Measurements from ENCODE around the gene PFDN4. TPM values are rescaled to one million over a fixed set of nuclear protein-coding genes. Genes with fewer than 3 reads are reported as not detected.

PFDN4 gene
- total and polyA plus RNA-seq, 2 of the 13 experiments (the other 11 are each of a cell fraction or from before 2014, with no cell fraction given) = 59.8 to 227 TPM

DNA sequence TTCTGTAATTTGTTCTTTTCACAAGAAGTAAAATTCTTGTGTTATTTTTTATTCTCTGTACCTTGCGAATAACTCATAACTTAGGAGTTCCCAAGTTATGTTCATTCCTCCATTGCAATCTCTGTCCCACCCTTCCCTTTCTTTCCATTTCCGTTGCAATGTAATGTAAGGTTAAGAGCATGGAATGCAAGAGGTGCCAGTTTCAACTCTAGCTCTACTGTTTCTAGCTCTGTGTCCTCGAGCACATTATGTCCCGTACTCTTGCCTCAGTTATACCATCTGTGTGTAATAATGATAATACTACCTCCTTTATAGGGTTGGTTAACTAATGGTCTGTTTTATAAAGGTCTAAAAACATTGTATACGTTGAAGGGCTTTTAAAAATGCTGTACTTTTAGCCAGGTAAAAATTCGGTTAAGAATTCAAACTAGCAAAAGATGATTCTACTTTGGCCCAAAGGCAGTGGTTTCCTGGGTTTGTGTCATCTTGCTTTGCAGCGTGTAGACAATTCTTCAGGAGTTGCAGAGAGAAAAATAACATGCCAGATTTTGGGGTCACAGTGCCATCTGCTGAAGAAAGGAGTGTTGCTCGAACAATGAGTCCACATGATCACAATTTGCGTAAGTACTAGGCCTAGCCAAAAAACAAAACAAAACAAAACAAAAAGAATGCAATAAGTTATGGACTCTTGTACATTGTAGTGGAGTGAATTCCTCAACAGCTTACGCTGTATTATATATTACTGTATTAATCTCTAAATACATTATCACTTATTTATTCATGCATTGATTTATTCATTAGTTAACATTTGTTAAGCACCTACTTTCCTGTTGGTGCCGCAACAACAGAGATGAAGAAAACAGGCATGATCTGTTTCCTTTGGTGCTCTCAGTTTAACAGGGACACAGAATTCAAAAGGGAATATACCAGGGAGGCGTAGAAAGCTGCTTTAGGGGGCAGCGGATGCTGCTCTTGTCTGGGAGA, 10.0 kb upstream of the PFDN4 start (continued):
- TF ChIP-seq, protein P1, sequence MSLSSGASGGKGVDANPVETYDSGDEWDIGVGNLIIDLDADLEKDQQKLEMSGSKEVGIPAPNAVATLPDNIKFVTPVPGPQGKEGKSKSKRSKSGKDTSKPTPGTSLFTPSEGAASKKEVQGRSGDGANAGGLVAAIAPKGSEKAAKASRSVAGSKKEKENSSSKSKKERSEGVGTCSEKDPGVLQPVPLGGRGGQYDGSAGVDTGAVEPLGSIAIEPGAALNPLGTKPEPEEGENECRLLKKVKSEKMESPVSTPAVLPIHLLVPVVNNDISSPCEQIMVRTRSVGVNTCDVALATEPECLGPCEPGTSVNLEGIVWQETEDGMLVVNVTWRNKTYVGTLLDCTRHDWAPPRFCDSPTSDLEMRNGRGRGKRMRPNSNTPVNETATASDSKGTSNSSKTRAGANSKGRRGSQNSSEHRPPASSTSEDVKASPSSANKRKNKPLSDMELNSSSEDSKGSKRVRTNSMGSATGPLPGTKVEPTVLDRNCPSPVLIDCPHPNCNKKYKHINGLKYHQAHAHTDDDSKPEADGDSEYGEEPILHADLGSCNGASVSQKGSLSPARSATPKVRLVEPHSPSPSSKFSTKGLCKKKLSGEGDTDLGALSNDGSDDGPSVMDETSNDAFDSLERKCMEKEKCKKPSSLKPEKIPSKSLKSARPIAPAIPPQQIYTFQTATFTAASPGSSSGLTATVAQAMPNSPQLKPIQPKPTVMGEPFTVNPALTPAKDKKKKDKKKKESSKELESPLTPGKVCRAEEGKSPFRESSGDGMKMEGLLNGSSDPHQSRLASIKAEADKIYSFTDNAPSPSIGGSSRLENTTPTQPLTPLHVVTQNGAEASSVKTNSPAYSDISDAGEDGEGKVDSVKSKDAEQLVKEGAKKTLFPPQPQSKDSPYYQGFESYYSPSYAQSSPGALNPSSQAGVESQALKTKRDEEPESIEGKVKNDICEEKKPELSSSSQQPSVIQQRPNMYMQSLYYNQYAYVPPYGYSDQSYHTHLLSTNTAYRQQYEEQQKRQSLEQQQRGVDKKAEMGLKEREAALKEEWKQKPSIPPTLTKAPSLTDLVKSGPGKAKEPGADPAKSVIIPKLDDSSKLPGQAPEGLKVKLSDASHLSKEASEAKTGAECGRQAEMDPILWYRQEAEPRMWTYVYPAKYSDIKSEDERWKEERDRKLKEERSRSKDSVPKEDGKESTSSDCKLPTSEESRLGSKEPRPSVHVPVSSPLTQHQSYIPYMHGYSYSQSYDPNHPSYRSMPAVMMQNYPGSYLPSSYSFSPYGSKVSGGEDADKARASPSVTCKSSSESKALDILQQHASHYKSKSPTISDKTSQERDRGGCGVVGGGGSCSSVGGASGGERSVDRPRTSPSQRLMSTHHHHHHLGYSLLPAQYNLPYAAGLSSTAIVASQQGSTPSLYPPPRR (CRISPR knock-in tag; IDR thresholded peaks at IDR 0.05; ENCODE audit: borderline replicate concordance) = no peak
- TF ChIP-seq CC2D1A (CRISPR knock-in tag; IDR thresholded peaks at IDR 0.05) (no peak), TEAD3 (CRISPR knock-in tag; optimal IDR thresholded peaks at IDR 0.05; ENCODE audit: borderline replicate concordance) (no peak), CREB1 (IDR thresholded peaks at IDR 0.05) (no peak), CREB1 (CRISPR knock-in tag; IDR thresholded peaks at IDR 0.05) (peak; percentile 51), MXD4 (CRISPR knock-in tag; IDR thresholded peaks at IDR 0.05) (peak; percentile 41), CENPT (CRISPR knock-in tag; IDR thresholded peaks at IDR 0.05; ENCODE audit: low read depth) (no peak), MEIS1 (CRISPR knock-in tag; IDR thresholded peaks at IDR 0.05; ENCODE audit: borderline replicate concordance) (no peak), ZBTB21 (CRISPR knock-in tag; IDR thresholded peaks at IDR 0.05) (no peak), ATF1 (CRISPR knock-in tag; IDR thresholded peaks at IDR 0.05) (peak; percentile 34; the same call in 1 of the 2 replicates), TAF1 (CRISPR knock-in tag; IDR thresholded peaks at IDR 0.05) (no peak), AGO2 (optimal IDR thresholded peaks at IDR 0.05; ENCODE audit: low read depth, low read length) (no peak), ZNF678 (CRISPR knock-in tag; IDR thresholded peaks at IDR 0.05) (no peak), ZFY (CRISPR knock-in tag; IDR thresholded peaks at IDR 0.05) (no peak; the same call in 1 of the 2 replicates), KMT2B (CRISPR knock-in tag; IDR thresholded peaks at IDR 0.05) (no peak)
- TF ChIP-seq, protein P2, sequence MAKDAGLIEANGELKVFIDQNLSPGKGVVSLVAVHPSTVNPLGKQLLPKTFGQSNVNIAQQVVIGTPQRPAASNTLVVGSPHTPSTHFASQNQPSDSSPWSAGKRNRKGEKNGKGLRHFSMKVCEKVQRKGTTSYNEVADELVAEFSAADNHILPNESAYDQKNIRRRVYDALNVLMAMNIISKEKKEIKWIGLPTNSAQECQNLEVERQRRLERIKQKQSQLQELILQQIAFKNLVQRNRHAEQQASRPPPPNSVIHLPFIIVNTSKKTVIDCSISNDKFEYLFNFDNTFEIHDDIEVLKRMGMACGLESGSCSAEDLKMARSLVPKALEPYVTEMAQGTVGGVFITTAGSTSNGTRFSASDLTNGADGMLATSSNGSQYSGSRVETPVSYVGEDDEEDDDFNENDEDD (CRISPR knock-in tag; IDR thresholded peaks at IDR 0.05; ENCODE audit: borderline replicate concordance) = no peak
- TF ChIP-seq, protein P3, sequence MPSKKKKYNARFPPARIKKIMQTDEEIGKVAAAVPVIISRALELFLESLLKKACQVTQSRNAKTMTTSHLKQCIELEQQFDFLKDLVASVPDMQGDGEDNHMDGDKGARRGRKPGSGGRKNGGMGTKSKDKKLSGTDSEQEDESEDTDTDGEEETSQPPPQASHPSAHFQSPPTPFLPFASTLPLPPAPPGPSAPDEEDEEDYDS (CRISPR knock-in tag; IDR thresholded peaks at IDR 0.05) = no peak; the same call in none of the 2 replicates
- TF ChIP-seq, protein P4, sequence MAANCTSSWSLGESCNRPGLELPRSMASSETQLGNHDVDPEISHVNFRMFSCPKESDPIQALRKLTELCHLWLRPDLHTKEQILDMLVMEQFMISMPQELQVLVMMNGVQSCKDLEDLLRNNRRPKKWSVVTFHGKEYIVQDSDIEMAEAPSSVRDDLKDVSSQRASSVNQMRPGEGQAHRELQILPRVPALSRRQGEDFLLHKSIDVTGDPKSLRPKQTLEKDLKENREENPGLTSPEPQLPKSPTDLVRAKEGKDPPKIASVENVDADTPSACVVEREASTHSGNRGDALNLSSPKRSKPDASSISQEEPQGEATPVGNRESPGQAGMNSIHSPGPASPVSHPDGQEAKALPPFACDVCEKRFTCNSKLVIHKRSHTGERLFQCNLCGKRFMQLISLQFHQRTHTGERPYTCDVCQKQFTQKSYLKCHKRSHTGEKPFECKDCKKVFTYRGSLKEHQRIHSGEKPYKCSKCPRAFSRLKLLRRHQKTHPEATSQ (CRISPR knock-in tag; IDR thresholded peaks at IDR 0.05; ENCODE audit: borderline replicate concordance) = no peak
- TF ChIP-seq, protein P5, sequence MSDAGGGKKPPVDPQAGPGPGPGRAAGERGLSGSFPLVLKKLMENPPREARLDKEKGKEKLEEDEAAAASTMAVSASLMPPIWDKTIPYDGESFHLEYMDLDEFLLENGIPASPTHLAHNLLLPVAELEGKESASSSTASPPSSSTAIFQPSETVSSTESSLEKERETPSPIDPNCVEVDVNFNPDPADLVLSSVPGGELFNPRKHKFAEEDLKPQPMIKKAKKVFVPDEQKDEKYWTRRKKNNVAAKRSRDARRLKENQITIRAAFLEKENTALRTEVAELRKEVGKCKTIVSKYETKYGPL (CRISPR knock-in tag; IDR thresholded peaks at IDR 0.05) = no peak
